Measurements from ENCODE around the gene SPTBN4. TPM values are rescaled to one million over a fixed set of nuclear protein-coding genes. Genes with fewer than 3 reads are reported as not detected.

Gene SPTBN4
- total and polyA plus RNA-seq, 2 donors (not counting 1 experiment from before 2014, with no cell fraction given): 1.3 to 6.6 TPM

DNA sequence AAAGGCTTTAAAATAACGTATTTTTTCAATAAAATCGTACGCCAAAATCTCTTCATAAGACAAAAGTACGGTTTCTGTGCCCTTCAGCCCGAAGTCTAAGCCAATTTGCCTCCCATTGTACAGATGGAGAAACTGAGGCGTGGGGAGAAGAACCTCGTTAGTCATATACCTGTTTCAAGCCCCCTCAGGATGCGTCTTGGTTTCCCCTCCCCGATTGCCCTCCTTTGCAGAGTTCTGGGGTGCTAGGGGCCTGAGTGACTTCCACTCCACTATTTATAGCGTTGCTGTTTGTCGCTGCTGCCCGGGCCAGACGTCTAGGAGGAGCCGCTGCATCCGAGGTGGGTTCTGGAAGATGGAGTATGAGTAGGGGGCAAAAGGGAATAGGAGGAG lies 132.1 kb downstream of the SPTBN4 start:
- TF ChIP-seq, protein P1, sequence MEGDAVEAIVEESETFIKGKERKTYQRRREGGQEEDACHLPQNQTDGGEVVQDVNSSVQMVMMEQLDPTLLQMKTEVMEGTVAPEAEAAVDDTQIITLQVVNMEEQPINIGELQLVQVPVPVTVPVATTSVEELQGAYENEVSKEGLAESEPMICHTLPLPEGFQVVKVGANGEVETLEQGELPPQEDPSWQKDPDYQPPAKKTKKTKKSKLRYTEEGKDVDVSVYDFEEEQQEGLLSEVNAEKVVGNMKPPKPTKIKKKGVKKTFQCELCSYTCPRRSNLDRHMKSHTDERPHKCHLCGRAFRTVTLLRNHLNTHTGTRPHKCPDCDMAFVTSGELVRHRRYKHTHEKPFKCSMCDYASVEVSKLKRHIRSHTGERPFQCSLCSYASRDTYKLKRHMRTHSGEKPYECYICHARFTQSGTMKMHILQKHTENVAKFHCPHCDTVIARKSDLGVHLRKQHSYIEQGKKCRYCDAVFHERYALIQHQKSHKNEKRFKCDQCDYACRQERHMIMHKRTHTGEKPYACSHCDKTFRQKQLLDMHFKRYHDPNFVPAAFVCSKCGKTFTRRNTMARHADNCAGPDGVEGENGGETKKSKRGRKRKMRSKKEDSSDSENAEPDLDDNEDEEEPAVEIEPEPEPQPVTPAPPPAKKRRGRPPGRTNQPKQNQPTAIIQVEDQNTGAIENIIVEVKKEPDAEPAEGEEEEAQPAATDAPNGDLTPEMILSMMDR (conservative IDR thresholded peaks at IDR 0.05 in 1 of 2, IDR thresholded peaks at IDR 0.05 in 1 of 2; ENCODE audit: low read depth in 1 of 2, low read length in 2 of 2): no peak
- no peak for TF ChIP-seq EZH2 (IDR thresholded peaks at IDR 0.05; ENCODE audit: low read length, missing control alignments)
- Histone ChIP-seq H3K4me1 (ENCODE audit: control insufficient read depth, extremely low read depth, insufficient read depth, low read length) (peaks cover 30% of the 10 kb centered on the region), H3K9me3 (ENCODE audit: control insufficient read depth, insufficient read depth, low read depth, low read length) (no peaks in the 10 kb centered on the region), H3K27me3 (ENCODE audit: control insufficient read depth, insufficient read depth, low read length) (peaks cover 2% of the 10 kb centered on the region), H3K79me2 (ENCODE audit: control insufficient read depth, insufficient read depth, low read length) (no peaks in the 10 kb centered on the region), H3K4me3 (replicated peaks in 1 of 4; ENCODE audit: control extremely low read depth in 1 of 4, insufficient read depth in 1 of 4, low read depth in 3 of 4, low read length in 4 of 4) (no peak overlapping the region), H3K4me2 (ENCODE audit: extremely low read depth, insufficient read depth, low read length) (no peak overlapping the region), H4K20me1 (ENCODE audit: control insufficient read depth, extremely low read depth, insufficient read depth, low read length) (no peaks in the 10 kb centered on the region), H3K9ac (ENCODE audit: insufficient read depth, low read length) (no peak overlapping the region), H3K36me3 (ENCODE audit: control insufficient read depth, insufficient read depth, low read length) (no peaks in the 10 kb centered on the region), H3K27ac (ENCODE audit: insufficient read depth, low read length) (no peak overlapping the region), H2AFZ (ENCODE audit: low read length) (no peak overlapping the region)
- no peak for DNase-seq (ENCODE audit: low read depth in 2 of 2)

DNA sequence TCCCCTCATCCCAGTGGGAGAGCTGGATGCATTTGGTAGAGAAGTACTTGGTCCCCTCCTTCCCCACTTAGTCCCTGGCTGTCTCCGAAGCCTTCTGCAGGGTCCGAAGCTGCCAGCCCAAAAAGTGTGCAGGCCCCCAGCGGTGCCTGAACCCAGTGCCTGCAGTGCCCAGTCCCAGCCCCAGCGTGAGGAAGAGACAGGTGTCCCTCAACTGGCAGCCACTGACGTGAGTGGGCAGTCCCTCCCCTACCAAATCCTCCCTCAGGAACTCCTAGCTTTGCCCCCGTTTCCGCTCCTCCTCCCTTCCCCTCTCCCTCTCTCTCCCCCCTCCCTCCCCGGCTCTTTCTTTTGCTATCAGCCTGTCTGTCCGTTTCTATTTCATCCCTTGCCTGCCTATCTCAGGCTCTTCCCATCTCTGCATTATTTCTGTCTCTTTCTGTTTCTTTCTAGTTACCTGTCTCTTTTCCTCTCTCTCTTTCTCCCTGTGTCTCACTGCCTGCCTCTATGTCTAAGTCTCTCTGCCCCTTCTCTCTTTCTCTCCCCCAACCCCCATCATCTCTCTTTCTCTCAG lies 132.6 kb downstream of the SPTBN4 start:
- peak in 1 of 2 donors; percentile 29 for DNase-seq (ENCODE audit: low read depth in 2 of 2)
- Histone ChIP-seq H3K4me2 (ENCODE audit: extremely low read depth, insufficient read depth, low read length) (peak overlapping the region; percentile 0), H3K4me1 (ENCODE audit: control insufficient read depth, extremely low read depth, insufficient read depth, low read length) (peaks cover 32% of the 10 kb centered on the region), H3K27me3 (ENCODE audit: control insufficient read depth, insufficient read depth, low read length) (peaks cover 2% of the 10 kb centered on the region), H3K79me2 (ENCODE audit: control insufficient read depth, insufficient read depth, low read length) (no peaks in the 10 kb centered on the region), H3K9me3 (ENCODE audit: control insufficient read depth, insufficient read depth, low read depth, low read length) (no peaks in the 10 kb centered on the region), H2AFZ (ENCODE audit: low read length) (no peak overlapping the region), H4K20me1 (ENCODE audit: control insufficient read depth, extremely low read depth, insufficient read depth, low read length) (no peaks in the 10 kb centered on the region), H3K9ac (ENCODE audit: insufficient read depth, low read length) (no peak overlapping the region), H3K27ac (ENCODE audit: insufficient read depth, low read length) (no peak overlapping the region), H3K4me3 (replicated peaks in 1 of 4; ENCODE audit: control extremely low read depth in 1 of 4, insufficient read depth in 1 of 4, low read depth in 3 of 4, low read length in 4 of 4) (peak overlapping the region in 2 of 4 experiments; percentile 17 to 40), H3K36me3 (ENCODE audit: control insufficient read depth, insufficient read depth, low read length) (no peaks in the 10 kb centered on the region)
- TF ChIP-seq EZH2 (IDR thresholded peaks at IDR 0.05; ENCODE audit: low read length, missing control alignments): peak; percentile 62
- TF ChIP-seq, protein P1 (conservative IDR thresholded peaks at IDR 0.05 in 1 of 2, IDR thresholded peaks at IDR 0.05 in 1 of 2; ENCODE audit: low read depth in 1 of 2, low read length in 2 of 2): no peak

DNA sequence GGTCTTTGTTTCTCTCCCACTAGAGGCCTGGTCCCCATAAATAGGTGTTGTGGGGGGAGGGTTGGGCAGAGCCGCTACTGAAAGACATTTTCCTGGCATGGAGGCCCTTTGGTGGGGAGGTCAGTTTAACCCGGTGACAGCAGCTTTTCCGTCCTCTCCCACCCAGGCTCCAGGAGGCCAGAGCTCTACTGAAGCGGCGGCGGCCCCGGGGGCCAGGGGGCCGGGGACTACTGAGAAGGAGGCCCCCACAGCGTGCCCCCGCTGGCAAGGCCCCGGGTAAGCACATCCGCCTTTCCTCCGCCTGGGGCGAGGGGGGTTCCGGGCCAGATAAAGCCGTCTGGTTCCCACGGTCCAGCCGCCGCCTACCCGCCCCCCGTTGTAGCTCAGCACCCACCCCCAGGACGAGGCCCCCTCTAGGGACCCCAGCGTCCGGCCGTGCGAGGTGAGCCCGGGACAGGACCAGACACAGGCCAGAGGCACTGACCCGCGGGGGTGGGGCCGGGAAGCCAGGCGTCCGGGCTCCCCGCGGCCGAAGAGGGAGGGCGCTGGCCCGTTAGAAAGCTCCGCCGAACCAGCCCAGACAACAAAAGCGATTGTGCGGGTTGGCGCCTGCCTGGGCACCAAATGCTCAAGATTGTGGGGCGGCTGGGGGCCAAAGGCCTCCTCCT lies 133.2 kb downstream of the SPTBN4 start:
- Histone ChIP-seq H3K79me2 (ENCODE audit: control insufficient read depth, insufficient read depth, low read length) (no peaks in the 10 kb centered on the region), H3K9me3 (ENCODE audit: control insufficient read depth, insufficient read depth, low read depth, low read length) (no peaks in the 10 kb centered on the region), H3K4me3 (replicated peaks in 1 of 4; ENCODE audit: control extremely low read depth in 1 of 4, insufficient read depth in 1 of 4, low read depth in 3 of 4, low read length in 4 of 4) (peak overlapping the region in 2 of 4 experiments; percentile 17 to 40), H3K27ac (ENCODE audit: insufficient read depth, low read length) (no peak overlapping the region), H3K4me2 (ENCODE audit: extremely low read depth, insufficient read depth, low read length) (peak overlapping the region; percentile 0), H3K27me3 (ENCODE audit: control insufficient read depth, insufficient read depth, low read length) (peaks cover 2% of the 10 kb centered on the region), H3K36me3 (ENCODE audit: control insufficient read depth, insufficient read depth, low read length) (no peaks in the 10 kb centered on the region), H4K20me1 (ENCODE audit: control insufficient read depth, extremely low read depth, insufficient read depth, low read length) (no peaks in the 10 kb centered on the region), H3K4me1 (ENCODE audit: control insufficient read depth, extremely low read depth, insufficient read depth, low read length) (peaks cover 30% of the 10 kb centered on the region), H3K9ac (ENCODE audit: insufficient read depth, low read length) (no peak overlapping the region), H2AFZ (ENCODE audit: low read length) (no peak overlapping the region)
- peak; percentile 5 for TF ChIP-seq EZH2 (IDR thresholded peaks at IDR 0.05; ENCODE audit: low read length, missing control alignments)
- TF ChIP-seq, protein P1 (conservative IDR thresholded peaks at IDR 0.05 in 1 of 2, IDR thresholded peaks at IDR 0.05 in 1 of 2; ENCODE audit: low read depth in 1 of 2, low read length in 2 of 2): no peak
- DNase-seq (ENCODE audit: low read depth in 2 of 2): no peak

All from fibroblast of lung (primary cell).